ENCODE results near the gene AK9. TPM values are rescaled to one million over a fixed set of nuclear protein-coding genes. Genes with fewer than 3 reads are reported as not detected.

The AK9 gene
- total and polyA plus RNA-seq, 2 of the 8 experiments (the other 6 are each of a cell fraction or from before 2014, with no cell fraction given) = 1.8 to 2.2 TPM

- no peak for FAIRE-seq
- Histone ChIP-seq H3K27me3 (replicated peaks in 1 of 4; ENCODE audit: control insufficient read depth in 3 of 4, extremely low read depth in 1 of 4, insufficient read depth in 3 of 4, low read length in 3 of 4) (no peaks in the 10 kb centered on the region), H2BK20ac (ENCODE audit: low read length) (no peak overlapping the region), H2BK12ac (ENCODE audit: low read depth, low read length) (no peak overlapping the region), H3K4me3 (ENCODE audit: extremely low read depth in 1 of 4, insufficient read depth in 2 of 4, low read depth in 3 of 4, low read length in 4 of 4) (no peak overlapping the region), H3K9me3 (ENCODE audit: insufficient read depth in 2 of 2, low read depth in 1 of 2, low read length in 1 of 2) (peaks cover 0 to 5% of the 10 kb centered on the region in 2 experiments; a peak in 1 of 4 replicates), H4K91ac (replicated peaks; ENCODE audit: insufficient read length, low read length) (no peak overlapping the region), H3K4me1 (replicated peaks in 1 of 4; ENCODE audit: control insufficient read depth in 3 of 4, insufficient read depth in 4 of 4, low read length in 3 of 4) (peaks cover 2 to 10% (median 6%) of the 10 kb centered on the region in 4 experiments; a peak in 6 of 7 replicates), H4K5ac (ENCODE audit: insufficient read length, low read depth, low read length) (no peak overlapping the region), H2BK120ac (replicated peaks; ENCODE audit: low read depth, low read length) (no peak overlapping the region), H3K56ac (replicated peaks; ENCODE audit: insufficient read length, low read depth, low read length) (no peak overlapping the region), H4K8ac (ENCODE audit: extremely low read depth, insufficient read depth, low read length) (no peak overlapping the region), H3K23me2 (ENCODE audit: low read depth, low read length) (peaks cover 5% of the 10 kb centered on the region), H3K23ac (ENCODE audit: insufficient read length) (no peak overlapping the region), H3K36me3 (ENCODE audit: control insufficient read depth in 2 of 4, insufficient read depth in 4 of 4, low read length in 3 of 4) (peaks cover 4 to 45% (median 17%) of the 10 kb centered on the region in 4 experiments), H3K18ac (ENCODE audit: extremely low read depth, low read length) (no peak overlapping the region), H3K4me2 (ENCODE audit: insufficient read depth in 1 of 2, low read depth in 2 of 2, low read length in 2 of 2) (no peak overlapping the region), H2AFZ (ENCODE audit: low read length) (no peak overlapping the region), H3K4ac (replicated peaks; ENCODE audit: insufficient read length, low read depth, low read length) (no peak overlapping the region), H2AK5ac (ENCODE audit: low read depth, low read length) (no peak overlapping the region), H2BK15ac (ENCODE audit: low read length) (no peak overlapping the region), H3K9ac (replicated peaks in 1 of 4; ENCODE audit: extremely low read depth in 1 of 4, low read depth in 3 of 4, low read length in 3 of 4) (no peak overlapping the region), H4K20me1 (replicated peaks in 1 of 2; ENCODE audit: control insufficient read depth in 1 of 2, insufficient read depth in 2 of 2, low read length in 2 of 2) (peaks cover 0 to 2% of the 10 kb centered on the region in 2 experiments), H3K79me1 (ENCODE audit: low read depth, low read length) (no peaks in the 10 kb centered on the region; the same call in 1 of the 2 replicates), H3K27ac (ENCODE audit: low read depth, low read length) (no peak overlapping the region), H3K14ac (ENCODE audit: insufficient read length) (no peak overlapping the region), H2BK5ac (ENCODE audit: low read depth, low read length) (no peak overlapping the region), H3K79me2 (ENCODE audit: control insufficient read depth in 1 of 2, insufficient read depth in 2 of 2, low read length in 2 of 2) (peaks cover 0 to 11% of the 10 kb centered on the region in 2 experiments; a peak in 2 of 4 replicates)
- ChIA-PET CTCF (ENCODE audit: partially characterized antibody) (interaction anchor here (0.6 to 1.4 kb wide), 7 partner anchors 9 to 918 kb away, joined by 3 to 4 read pairs (median 3); no protein-coding TSS in a partner anchor), POLR2A (ENCODE audit: partially characterized antibody) (interaction anchor here (0.8 to 2.1 kb wide), 2 partner anchors 9 to 10 kb away, joined by 3 to 11 read pairs; no protein-coding TSS in a partner anchor)
- DNase-seq (ENCODE audit: low read depth in 1 of 2, low spot score in 2 of 2) = no peak
- WGBS, 2 experiments (ENCODE audit: extremely low coverage in 1 of 2, insufficient coverage in 1 of 2, insufficient read length in 1 of 2, insufficient replicate concordance in 2 of 2, low coverage in 1 of 2, low lambda C conversion rate in 2 of 2, missing lambda C conversion rate in 1 of 2) = 83% methylated on average over 3 of the region's 3 CpGs; no CpG with 5 or more reads in 1 of the 2 experiments
- no peak for TF ChIP-seq SIRT6 (IDR thresholded peaks at IDR 0.05; ENCODE audit: low read length)
- TF ChIP-seq CHD1 (IDR thresholded peaks at IDR 0.05; ENCODE audit: low read depth, low read length) = no peak
- no peak for TF ChIP-seq JUN (IDR thresholded peaks at IDR 0.05; ENCODE audit: low read depth, low read length)
- TF ChIP-seq EP300 (IDR thresholded peaks at IDR 0.05; ENCODE audit: borderline replicate concordance in 1 of 2, low read depth in 2 of 2, low read length in 2 of 2) = no peak
- no peak for TF ChIP-seq BACH1 (IDR thresholded peaks at IDR 0.05; ENCODE audit: low read length)
- TF ChIP-seq TAF1 (IDR thresholded peaks at IDR 0.05; ENCODE audit: low read depth, low read length) = no peak
- no peak for TF ChIP-seq CTCF (IDR thresholded peaks at IDR 0.05; ENCODE audit: control extremely low read depth in 1 of 3, insufficient read depth in 1 of 3, low read depth in 1 of 3, low read length in 3 of 3)
- no peak for TF ChIP-seq CTBP2 (IDR thresholded peaks at IDR 0.05; ENCODE audit: borderline replicate concordance, insufficient read depth, insufficient read length, low read length)
- TF ChIP-seq GABPA (IDR thresholded peaks at IDR 0.05; ENCODE audit: borderline replicate concordance, insufficient read depth, low read length) = no peak
- TF ChIP-seq ZNF274 (IDR thresholded peaks at IDR 0.05; ENCODE audit: borderline replicate concordance, extremely low read depth, low read length) = no peak
These were observed 230.7 kb downstream of the AK9 start for GRCh38 chr6:109460161-109460829.
